GM21381 (cell line): ENCODE results near the gene GNPNAT1.
"Not testable (repeated sequence)": the region's sequence is repeated elsewhere in the genome, so short reads cannot be mapped to it uniquely, and the experiment has no call there.

Experiments used
- ATAC-seq: cut with Tn5 transposase; IDR thresholded peaks from one replicate; pipeline ENCODE4 v1.9.1; 2021; ENCODE audit warnings: mild to moderate bottlenecking, moderate library complexity; ENCODE audit not compliant: unreplicated experiment

GNPNAT1 gene

DNA sequence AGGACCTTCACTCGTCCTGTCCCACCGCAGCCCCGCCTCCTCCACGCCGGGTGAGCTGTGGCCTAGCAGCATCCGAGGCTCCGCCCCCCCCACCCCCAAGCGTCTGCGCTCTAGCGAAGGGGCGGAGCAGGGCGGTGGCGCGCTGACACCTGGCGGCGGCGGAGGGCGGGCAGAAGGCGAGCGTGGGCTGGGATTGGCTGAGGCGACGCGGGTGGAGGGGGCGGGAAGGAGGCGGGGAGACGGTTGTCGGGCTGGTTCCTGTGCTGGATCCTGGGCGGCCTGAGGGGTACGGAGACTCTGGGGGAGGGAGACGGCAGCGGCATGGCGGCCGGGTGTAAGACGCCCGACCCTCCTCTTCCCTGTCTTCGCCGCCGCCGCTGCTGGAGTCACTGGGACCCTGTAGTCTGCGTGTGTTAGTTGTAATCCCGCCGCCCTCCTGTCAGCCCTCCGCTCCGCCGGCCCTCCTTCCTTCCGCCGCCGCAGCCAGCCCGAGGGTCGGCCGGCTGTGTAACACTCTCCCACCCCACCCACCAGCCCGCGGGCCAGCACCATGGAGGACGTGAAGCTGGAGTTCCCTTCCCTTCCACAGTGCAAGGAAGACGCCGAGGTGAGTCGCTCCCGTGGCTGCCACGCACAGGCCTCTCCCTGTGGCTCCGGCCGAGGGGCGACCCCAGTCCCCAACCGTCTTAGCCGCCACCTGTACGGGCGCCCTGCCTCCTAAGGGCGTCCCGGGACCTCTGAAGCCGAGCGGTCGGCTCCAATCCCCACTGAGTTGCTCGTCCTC is 61.3 kb downstream of the GNPNAT1 start, which contains the start of gene STYX:
Gene STYX (plus strand): TSS at position 242 of the 784 bp plus-strand sequence. CDS start 309 bp downstream, at position 551.
- ATAC-seq, result peak; percentile 91

DNA sequence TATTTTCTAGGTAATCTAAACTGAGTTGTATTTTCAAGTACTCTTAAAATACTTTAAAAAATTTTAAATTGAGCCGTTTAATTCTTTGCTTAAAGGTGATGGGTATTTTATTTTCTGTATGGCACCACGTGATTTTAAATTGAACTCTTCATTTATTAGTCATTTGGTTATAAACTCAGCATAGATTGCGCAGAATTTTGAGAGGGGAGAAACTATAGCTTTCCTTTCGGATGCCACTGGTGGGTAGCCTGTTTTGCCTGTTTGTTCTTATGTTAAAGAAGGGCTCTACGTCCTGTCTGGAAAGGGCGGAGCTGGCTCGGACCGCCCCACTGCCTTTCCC is 61.9 kb downstream of the GNPNAT1 start:
- no peak for ATAC-seq

DNA sequence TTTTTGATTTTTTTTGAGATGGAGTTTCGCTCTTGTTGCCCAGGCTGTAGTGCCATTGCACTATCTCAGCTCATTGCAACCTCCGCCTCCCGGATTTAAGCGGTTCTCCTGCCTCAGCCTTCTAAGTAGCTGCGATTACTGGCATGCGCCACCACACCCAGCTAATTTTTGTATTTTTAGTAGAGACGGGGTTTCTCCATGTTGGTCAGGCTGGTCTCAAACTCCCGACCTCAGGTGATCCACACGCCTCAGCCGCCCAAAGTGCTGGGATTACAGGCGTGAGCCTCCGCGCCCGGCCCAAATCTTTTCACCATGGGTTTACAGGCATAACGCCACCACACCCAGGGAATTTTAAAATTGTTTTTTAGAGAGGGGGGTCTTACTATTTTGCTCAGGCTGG is 62.4 kb downstream of the GNPNAT1 start:
- ATAC-seq, result not testable (repeated sequence)

DNA sequence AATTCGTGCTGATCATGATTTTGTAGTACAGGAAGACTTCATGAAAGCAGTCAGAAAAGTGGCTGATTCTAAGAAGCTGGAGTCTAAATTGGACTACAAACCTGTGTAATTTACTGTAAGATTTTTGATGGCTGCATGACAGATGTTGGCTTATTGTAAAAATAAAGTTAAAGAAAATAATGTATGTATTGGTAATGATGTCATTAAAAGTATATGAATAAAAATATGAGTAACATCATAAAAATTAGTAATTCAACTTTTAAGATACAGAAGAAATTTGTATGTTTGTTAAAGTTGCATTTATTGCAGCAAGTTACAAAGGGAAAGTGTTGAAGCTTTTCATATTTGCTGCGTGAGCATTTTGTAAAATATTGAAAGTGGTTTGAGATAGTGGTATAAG is 63.9 kb downstream of the GNPNAT1 start:
- not testable (repeated sequence) for ATAC-seq
